Ovary (tissue), 3 donors: Measurements from ENCODE around the gene IGSF9.

ENCODE experiments used
- EP300 ChIP-seq: sonication (generic); formaldehyde crosslinking; IDR thresholded peaks from one replicate; pipeline ENCODE4 v1.6.1; 2017; ENCODE audit warnings: antibody characterized with exemption
- POLR2A ChIP-seq: fragments of 450-650 bp; IDR thresholded peaks from one replicate; pipeline ENCODE4 v1.6.1; 2017; ENCODE audit warnings: antibody characterized with exemption, mild to moderate bottlenecking, moderate library complexity
- TF ChIP-seq, protein P1 (sequence below), 3 donors: fragments of 450-650 bp in 2 of 3; fragments of 200-600 bp in 1 of 3; IDR thresholded peaks; one replicate each; pipeline versions ENCODE4 v1.5.1 to v1.8.0; 2016 to 2022; ENCODE audit warnings: antibody characterized with exemption in 3 of 3, mild to moderate bottlenecking in 1 of 3
- donor health status: DM: no; HTN: no; CAD: no.

DNA sequence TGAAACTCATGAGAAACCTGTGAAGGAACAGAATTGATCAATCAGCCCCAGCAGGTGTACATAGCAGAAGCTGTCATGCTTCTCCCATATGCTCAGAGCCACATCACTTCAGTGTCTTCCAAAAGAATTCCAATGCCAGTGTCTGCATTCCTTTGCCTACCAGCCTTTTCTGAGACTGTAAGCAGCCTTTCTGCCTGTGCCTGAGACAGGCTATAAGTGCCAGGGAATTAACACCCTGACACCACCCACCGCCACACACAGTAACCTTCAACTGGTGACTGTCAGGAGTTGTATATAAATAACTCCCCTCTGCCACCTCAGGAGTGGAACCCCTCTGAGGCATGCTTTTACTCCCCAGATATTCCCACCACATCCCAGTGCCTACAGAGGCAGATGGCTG lies 46.7 kb upstream of the IGSF9 start:
- no peak for TF ChIP-seq POLR2A
- TF ChIP-seq, protein P1, sequence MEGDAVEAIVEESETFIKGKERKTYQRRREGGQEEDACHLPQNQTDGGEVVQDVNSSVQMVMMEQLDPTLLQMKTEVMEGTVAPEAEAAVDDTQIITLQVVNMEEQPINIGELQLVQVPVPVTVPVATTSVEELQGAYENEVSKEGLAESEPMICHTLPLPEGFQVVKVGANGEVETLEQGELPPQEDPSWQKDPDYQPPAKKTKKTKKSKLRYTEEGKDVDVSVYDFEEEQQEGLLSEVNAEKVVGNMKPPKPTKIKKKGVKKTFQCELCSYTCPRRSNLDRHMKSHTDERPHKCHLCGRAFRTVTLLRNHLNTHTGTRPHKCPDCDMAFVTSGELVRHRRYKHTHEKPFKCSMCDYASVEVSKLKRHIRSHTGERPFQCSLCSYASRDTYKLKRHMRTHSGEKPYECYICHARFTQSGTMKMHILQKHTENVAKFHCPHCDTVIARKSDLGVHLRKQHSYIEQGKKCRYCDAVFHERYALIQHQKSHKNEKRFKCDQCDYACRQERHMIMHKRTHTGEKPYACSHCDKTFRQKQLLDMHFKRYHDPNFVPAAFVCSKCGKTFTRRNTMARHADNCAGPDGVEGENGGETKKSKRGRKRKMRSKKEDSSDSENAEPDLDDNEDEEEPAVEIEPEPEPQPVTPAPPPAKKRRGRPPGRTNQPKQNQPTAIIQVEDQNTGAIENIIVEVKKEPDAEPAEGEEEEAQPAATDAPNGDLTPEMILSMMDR (IDR thresholded peaks at IDR 0.05): no peak
- TF ChIP-seq EP300: no peak
